NCI-H2196 treated with DMSO at 0.1 percent for 48 hours (cell line): ENCODE results near the gene NELFE.
"Not testable (repeated sequence)": the region's sequence is repeated elsewhere in the genome, so short reads cannot be mapped to it uniquely, and the experiment has no call there.

Source experiments
- DNase-seq: peaks from one replicate; lab custom pipeline; 2025; ENCODE audit not compliant: unreplicated experiment; lab: John Stamatoyannopoulos, UW

Gene NELFE

DNA sequence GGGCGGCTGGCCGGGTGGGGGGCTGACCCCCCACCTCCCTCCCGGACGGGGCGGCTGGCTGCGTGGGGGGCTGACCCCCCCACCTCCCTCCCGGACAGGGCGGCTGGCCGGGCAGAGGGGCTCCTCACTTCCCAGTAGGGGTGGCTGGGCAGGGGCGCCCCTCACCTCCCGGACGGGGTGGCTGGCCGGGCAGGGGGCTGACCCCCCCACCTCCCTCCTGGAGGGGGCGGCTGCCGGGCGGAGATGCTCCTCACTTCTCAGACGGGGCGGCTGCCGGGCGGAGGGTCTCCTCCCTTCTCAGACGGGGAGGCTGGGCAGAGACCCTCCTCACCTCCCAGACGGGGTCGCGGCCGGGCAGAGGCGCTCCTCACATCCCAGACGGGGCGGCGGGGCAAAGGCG lies 17.3 kb upstream of the NELFE start:
- DNase-seq, result not testable (repeated sequence)

DNA sequence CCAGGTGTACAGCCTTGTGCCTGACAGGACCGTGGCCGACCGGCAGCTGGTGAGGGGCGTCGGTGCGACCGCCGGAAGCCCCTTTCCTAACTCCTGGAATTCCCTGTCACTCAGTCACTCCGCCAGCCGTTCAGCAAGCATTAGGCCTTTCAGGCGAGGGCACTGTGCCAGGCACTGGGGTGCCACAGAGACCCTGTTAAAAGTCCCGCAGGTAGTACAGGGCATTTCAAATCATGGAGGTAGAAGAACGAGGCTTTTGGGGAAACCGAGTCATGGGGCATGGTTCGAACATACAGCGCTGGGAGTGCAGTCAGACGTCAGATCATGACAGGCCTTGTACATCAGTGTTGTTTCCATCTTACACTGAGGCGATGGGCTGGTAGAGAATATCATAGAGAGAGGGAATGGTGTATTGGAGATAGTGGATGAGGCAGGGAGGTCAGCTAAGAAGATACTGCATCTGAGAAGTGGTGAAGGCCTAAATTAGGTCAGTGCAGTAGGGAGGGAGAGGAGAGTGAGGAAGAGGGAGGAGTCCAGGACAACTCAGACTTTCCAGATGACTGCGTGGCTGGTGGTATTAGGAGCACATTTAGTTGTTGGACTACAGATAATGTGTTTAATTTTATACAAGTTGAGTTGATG lies 14.1 kb upstream of the NELFE start:
- DNase-seq, result no peak

GRCh38 chr6:31971993-31972708 lies 13.4 kb upstream of the NELFE start, which contains the start of gene DXO:
Gene DXO (minus strand): TSS chr6:31972138. CDS start chr6:31971675, 463 bp downstream.
- peak; percentile 99 for DNase-seq

- DNase-seq, result no peak
These were observed 12.7 kb upstream of the NELFE start for GRCh38 chr6:31971279-31971992.

DNA sequence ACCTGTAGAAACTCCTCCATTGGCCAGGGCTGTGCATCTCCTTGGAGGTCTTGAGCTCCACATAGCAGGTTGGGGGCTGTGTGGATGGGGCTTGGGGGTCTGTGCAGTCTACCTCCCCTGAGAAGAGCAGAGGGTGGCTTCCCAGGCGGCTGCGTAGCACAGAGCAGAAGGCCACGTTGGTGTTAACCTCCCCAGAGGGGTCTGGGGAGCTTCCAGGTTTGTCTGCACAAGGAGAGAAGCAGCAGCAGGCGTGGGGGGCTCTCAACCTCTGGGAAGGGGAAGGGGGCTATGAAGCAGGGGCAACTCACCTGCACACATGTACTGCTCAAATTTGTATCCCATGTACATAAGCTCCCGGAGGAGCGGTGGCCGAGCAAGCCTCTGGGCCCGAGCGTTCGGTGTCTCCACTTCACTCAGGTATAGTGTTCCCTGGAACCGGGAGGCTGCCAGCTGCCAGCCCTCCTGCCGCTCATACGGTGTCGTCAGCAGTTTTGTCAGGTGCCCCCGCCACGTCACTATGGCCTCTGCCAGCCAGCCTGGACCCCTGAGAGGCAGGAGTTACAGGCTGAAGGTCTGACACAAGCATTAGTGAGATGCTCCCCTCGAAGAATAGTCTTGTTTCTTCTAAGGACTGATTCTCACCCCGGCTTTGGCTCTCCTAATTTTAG lies 12.0 kb upstream of the NELFE start:
- DNase-seq, result peak; percentile 58

GRCh38 chr6:31969712-31970603 lies 11.2 kb upstream of the NELFE start:
- DNase-seq, result no peak

- DNase-seq, result no peak
These were observed 10.3 kb upstream of the NELFE start for GRCh38 chr6:31968791-31969711.

DNA sequence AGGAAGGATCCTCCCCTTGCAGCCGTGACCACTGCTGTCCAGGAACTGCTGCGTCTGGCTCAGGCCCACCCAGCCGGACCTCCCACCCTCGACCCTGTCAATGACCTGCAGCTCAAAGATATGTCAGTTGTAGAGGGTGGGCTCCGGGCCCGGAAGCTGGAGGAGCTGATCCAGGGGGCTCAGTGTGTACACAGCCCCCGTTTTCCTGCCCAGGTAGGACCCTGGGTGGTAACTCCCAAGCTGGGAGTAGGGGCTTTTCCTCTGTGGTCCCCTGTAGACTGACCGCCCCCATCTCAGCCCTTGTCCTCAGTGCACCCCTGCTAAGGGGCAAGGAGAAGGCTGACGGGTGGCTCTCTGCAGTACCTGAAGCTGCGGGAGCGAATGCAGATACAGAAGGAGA lies 9.6 kb upstream of the NELFE start:
- no peak for DNase-seq

GRCh38 chr6:31967926-31968320 lies 9.2 kb upstream of the NELFE start:
- no peak for DNase-seq

GRCh38 chr6:31966997-31967925 lies 8.5 kb upstream of the NELFE start:
- no peak for DNase-seq

GRCh38 chr6:31966506-31966905 lies 7.7 kb upstream of the NELFE start:
- no peak for DNase-seq

GRCh38 chr6:31965700-31966099 lies 6.9 kb upstream of the NELFE start:
- DNase-seq, result no peak

GRCh38 chr6:31963921-31964320 lies 5.2 kb upstream of the NELFE start:
- no peak for DNase-seq

- no peak for DNase-seq
These were observed 2.8 kb upstream of the NELFE start for GRCh38 chr6:31961616-31962015.

- DNase-seq, result no peak
These were observed 395 bp downstream of the NELFE start for GRCh38 chr6:31958412-31958740.

GRCh38 chr6:31956796-31957195 lies 2.0 kb downstream of the NELFE start:
- DNase-seq, result no peak

DNA sequence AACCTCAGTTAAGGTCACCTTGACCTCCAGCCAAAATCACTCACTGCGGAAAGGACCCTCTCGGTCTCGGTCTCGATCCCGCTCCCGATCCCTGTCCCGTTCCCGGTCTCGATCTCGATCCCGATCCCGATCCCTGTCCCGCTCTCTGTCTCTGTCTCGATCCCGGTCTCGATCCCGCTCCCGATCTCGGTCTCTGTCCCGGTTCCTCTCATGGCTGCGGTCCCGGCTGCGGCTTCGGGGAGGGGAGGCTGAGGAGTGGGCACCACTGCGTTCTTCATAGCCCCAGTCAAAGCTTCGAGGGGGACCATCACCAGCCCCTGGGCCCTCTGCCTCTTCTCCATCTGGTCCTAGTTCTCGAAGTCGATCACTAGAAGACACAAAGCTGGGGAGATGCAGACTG lies 4.3 kb downstream of the NELFE start:
- DNase-seq, result no peak

DNA sequence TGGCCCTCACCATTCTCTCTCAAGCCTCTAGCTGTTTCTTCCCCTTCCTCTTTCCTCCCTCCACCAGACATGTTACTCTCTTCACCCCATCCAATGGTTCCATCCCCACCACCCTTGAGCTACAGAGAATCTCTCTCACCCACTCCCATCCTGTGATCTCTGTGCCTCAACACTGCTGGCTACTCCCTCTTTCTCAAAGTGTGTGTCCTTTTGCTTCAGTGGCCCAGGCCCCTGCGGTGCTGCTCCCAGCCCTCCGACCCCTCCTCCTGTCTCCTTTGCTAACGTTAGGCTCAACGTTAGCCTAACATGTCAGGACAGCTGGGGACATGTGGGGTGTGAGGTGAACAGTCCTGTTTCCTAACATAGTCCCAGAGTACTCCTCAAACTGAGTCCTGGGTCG lies 5.9 kb downstream of the NELFE start:
- no peak for DNase-seq
